Measurements from ENCODE around the gene DNASE1L2.
"Not testable (repeated sequence)": the region's sequence is repeated elsewhere in the genome, so short reads cannot be mapped to it uniquely, and the experiment has no call there.

The DNASE1L2 gene

GRCh38 chr16:2226245-2226793, 9.9 kb upstream of the DNASE1L2 start:
- no peak for DNase-seq

GRCh38 chr16:2226918-2227317, 9.3 kb upstream of the DNASE1L2 start:
- no peak for DNase-seq

DNA sequence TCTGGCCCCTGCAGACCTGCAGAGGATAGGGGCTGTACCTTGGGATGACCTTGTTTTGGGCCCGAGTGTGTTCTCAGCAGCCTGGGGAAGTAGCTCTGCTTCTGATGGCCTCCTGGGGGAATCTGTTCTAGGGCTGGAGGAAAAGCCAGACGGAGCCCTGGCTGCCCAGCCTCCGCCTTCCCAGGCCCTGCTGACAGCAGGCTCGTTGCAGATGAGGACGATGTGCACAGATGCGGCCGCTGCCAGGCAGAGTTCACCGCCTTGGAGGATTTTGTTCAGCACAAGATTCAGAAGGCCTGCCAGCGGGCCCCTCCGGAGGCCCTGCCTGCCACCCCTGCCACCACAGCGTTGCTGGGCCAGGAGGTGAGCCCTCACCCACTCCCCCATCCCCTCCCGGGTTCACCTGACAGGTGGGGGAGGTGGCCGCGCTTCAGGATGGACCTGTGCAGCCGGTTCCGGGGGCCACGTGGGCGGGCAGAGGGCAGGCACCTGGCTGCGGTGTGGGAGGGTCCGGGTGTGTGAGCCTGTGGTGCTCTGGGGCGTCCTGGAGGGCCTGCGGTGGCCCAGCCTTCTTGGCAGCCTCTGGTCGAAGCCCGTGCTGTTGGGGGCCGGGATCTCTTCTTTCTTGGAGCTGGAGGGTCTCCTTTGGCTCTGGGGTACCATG, 8.0 kb upstream of the DNASE1L2 start:
- no peak for DNase-seq

DNA sequence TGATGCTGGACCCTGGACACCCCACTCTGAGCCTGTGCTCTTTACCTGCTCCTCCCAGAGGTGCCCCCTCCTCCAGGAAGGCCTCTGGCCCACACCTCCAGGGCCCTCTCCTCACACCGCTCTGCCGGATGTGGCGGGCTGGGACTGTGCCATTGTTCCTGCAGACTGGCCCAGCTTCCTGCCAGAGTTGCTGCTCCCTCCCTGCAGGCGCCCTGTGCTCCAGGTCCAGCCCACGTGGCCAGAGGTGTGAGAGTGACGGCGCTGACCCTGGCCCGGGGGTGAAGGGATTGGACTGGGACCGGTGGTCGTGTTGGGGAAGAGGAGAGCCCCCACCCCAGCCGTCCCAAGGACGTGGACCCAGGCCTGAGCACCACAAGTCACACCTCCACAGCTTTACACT, 7.2 kb upstream of the DNASE1L2 start:
- no peak for DNase-seq

- no peak for DNase-seq
Measured at GRCh38 chr16:2229632-2230250, 6.5 kb upstream of the DNASE1L2 start.

- DNase-seq, result no peak
Measured at GRCh38 chr16:2230376-2230775, 5.9 kb upstream of the DNASE1L2 start.

- DNase-seq, result no peak
Measured at GRCh38 chr16:2231016-2231931, 5.0 kb upstream of the DNASE1L2 start.

GRCh38 chr16:2232094-2232990, 3.9 kb upstream of the DNASE1L2 start:
- no peak for DNase-seq

DNA sequence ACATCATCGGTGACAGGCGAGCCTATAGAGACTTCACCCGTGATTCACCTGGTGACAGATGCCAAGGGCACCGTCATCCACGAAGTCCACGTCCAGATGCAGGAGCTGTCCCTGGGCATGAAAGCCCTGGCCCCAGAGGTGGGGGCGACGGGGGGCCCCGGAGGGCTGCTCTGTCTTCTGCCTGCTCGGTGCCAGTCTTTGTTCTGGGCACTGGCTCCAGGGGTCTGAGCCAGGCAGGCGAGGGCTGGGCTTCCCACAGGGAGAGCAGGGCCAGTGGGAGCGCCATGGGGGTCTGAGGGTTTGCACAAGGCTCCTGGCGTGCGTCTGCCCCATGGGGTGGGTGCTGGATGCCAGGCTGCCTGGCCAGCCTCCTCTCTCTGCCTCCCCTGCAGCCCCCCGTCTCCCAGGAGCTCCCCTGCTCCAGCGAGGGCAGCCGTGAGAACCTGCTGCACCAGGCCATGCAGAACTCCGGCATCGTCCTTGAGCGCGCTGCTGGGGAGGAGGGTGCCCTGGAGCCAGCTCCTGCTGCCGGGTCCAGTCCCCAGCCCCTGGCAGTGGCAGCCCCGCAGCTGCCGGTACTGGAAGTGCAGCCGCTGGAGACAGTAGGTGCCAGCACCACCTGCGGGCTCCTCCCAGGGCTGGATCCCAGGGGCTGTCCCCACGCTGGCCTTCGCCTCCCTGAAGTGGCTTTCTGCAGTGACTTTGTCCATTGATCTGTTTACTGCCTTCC, 3.0 kb upstream of the DNASE1L2 start:
- no peak for DNase-seq

DNA sequence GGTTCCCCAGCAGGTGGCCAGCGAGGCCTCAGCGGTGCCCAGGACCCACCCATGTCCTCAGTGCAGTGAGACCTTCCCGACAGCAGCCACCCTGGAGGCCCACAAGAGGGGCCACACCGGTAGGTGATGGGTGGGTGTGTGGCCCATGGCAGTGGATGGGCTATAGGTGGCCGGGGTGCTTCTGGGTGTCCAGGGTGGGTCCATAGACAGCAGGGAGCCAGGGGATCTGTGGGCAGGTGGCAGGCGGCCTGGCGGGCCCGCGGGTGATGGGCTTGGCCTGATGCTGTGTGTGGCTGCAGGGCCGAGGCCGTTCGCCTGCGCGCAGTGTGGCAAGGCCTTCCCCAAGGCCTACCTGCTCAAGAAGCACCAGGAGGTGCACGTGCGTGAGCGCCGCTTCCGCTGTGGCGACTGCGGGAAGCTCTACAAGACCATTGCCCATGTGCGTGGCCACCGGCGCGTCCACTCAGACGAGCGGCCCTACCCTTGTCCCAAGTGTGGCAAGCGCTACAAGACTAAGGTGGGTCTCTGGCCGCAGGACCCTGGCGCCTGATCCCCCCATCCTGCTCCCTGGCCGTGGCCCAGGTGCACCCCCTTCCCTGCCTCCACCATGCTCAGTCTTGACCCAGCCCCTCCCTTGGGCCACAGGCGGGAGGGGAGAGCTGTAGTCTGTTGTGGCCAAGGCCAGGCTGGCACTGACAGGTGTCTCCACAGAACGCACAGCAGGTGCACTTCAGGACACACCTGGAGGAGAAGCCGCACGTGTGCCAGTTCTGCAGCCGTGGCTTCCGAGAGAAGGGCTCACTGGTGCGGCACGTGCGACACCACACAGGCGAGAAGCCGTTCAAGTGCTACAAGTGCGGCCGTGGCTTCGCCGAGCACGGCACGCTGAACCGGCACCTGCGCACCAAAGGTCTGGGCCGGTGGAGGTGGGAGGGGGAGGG, 2.1 kb upstream of the DNASE1L2 start:
- no peak for DNase-seq

DNA sequence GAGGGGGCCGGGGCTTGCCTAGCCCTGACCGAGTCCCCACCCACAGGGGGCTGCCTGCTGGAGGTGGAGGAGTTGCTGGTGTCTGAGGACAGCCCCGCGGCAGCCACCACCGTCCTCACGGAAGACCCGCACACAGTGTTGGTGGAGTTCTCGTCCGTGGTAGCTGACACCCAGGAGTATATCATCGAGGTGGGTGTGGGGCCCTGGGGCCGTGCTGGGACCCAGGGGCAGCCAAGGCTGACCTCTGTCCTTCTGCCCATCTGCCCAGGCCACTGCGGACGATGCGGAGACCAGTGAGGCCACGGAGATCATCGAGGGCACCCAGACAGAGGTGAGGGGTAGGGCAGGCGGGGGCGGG, 1.5 kb upstream of the DNASE1L2 start:
- DNase-seq, result no peak

DNA sequence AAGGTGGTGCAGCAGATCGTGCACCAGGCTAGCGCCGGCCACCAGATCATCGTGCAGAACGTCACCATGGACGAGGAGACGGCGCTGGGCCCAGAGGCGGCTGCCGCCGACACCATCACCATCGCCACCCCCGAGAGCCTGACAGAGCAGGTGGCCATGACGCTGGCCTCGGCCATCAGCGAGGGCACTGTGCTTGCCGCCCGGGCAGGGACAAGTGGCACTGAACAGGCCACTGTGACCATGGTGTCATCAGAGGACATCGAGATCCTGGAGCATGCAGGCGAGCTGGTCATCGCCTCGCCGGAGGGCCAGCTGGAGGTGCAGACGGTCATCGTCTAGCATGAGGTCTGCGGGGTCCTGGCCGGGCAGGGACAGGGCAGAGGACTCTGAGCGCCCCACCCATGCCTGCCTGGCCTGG, 1.0 kb upstream of the DNASE1L2 start:
- DNase-seq, result no peak

GRCh38 chr16:2235695-2236336, 428 bp upstream of the DNASE1L2 start:
- no peak for DNase-seq

DNA sequence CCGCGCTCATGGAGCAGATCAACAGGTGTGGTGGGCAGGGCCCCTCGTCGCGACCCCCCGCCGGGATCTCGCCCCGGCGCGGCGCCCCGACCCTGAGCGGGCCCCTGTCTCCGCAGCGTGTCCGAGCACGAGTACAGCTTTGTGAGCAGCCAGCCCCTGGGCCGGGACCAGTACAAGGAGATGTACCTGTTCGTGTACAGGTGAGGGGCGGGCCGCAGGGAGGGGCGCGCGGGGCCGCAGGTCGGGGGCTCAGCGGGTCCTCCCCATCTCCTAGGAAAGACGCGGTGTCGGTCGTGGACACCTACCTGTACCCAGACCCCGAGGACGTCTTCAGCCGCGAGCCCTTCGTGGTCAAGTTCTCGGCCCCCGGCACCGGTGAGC, 848 bp downstream of the DNASE1L2 start:
- no peak for DNase-seq

DNA sequence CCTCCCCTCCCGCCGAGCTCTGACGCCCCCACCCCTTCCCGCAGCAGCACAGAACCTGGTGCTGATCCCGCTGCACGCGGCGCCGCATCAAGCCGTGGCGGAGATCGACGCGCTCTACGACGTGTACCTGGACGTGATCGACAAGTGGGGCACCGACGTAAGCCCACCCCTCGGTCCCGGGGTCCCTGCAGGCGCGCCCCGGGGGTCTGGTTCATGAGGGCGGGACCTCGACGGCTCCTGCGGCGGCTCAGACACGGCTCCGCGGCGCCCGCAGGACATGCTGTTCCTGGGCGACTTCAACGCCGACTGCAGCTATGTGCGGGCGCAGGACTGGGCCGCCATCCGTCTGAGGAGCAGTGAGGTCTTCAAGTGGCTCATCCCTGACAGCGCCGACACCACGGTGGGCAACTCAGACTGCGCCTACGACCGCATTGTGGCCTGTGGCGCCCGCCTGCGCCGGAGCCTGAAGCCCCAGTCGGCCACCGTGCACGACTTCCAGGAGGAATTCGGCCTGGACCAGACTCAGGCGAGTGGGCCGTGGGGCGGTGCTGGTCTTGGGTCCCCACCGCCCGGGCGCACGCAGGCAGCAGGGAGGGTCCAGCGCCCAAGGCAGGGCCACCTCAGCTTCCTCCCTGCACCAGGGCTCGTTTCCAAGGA, 1.4 kb downstream of the DNASE1L2 start:
- DNase-seq, result no peak

DNA sequence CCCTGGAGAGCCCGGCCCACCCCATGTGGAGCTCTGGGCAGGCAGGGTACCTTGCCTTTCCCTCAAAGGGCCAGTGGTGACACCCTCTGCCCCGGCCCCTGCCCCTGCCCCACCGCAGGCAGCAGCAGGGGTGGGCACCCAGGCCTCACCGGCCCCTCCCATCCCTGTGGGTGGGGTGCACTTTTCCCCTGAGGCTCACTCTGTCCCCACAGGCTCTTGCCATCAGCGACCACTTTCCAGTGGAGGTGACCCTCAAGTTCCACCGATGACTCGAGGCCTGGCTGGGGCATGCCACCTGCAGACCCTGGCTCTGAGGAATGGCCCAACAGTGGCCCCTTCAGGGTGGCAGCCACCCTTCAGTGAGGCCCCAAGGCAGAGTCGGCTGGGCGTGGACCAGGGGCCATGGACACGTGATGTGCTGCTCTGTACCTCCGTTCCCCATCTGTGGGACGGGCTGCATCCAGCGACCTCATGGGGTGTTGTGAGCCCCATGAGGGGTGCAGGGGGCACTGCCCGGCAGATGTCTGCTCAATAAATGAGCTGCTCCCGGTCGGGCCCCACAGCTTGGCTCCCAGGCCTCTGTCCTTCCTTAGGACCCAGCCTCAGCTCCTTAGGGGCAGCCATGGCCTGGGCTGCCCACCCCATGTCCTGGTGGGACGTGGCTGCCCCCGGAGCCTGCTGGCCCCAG, 2.0 kb downstream of the DNASE1L2 start:
- DNase-seq, result no peak

DNA sequence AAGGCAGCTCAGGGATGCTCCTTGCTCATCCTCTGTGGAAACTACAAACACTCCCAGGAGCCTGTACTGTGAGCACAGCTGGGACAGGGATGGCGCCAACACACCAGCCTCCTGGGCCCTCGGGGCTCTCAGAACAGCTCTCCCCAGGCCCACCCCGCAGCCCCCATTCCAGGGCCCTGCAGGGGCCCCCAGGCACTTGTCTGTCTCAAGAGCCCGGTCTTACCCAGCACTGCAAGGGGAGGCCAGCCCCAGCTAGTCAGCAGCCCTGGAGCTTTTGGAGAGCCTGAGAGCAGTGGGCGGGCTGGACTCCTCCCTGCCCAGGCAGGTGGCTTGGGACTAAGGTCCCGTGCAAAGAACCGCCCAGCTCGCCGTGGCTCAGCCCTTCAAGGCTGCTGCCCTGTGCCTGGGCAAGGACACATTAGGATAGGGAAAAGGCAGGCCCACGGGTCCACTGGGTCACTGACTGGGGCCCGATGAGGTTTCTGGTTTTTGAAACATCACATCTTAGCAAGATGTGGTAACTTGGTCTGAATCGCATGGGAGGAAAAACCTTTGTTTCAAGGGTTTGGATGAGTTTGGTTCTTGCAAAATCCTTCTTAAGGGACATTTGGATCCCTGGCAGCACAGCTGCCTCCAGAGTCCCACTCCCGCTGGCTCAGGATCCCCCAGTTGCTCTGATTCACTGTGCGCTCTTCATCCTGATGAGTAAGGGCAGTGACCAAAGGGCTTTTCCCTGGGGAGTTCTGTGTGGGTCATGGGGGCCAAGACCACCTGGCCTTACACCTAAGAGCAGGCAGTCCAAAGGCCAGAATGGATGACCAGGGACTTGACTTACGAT, 2.8 kb downstream of the DNASE1L2 start:
- DNase-seq, result no peak

DNA sequence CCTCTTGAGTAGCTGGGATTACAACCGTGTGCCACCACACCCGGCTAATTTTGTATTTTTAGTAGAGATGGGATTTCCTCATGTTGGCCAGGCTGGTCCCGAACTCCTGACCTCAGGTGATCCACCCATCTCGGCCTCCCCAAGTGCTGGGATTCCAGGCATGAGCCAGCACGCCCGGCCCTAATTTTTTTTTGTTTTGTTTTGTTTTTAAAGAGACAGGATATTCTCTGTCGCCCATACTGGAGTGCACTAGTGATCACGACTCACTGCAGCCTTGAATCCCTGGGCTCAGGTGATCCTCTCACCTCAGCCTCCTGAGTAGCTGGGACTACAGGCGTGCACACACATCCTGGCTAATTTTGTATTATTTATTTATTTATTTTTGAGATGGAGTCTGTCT, 4.1 kb downstream of the DNASE1L2 start:
- not testable (repeated sequence) for DNase-seq

All from fibroblast of skin of right quadriceps (primary cell).